ENCODE data around the gene THOP1. TPM values are rescaled to one million over a fixed set of nuclear protein-coding genes. Genes with fewer than 3 reads are reported as not detected.

Gene THOP1
- total and polyA plus RNA-seq, 4 donors: 23.8 to 71.9 (median 64.6) TPM

DNA sequence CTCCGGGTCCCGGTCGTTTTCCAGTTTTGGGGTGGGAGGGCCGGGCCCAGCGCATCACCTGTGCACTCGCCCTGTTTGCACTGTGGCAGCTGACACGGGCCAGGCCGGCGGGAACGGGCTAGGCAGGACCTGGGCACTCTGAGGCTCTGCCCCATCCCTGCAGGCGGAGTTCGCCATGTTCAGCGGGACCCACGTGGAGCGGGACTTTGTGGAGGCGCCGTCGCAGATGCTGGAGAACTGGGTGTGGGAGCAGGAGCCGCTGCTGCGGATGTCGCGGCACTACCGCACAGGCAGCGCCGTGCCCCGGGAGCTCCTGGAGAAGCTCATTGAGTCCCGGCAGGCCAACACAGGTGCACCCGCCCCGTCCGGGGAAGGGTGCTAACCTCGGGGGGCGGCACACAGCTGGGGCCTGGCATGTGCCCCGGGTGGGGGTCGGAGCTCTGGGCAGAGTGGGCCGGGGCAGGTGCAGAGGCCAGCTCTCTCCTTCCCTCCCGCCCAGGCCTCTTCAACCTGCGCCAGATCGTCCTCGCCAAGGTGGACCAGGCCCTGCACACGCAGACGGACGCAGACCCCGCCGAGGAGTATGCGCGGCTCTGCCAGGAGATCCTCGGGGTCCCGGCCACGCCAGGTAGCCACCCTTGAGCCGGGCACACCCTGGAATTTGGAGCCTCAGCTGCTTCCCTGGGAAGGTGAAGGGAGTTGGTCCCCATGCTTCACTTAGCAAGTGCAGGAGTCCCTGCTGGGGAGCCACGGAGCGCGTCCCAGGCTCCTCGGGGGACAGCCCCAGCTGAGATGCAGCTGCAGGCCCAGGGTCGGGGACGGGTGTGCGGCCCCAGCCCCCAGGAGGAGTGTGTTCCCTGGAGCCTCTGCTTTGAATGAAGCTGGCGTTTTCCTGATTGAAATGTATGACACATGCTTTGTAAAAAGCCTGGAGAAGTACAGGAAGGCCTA, 25.1 kb downstream of the THOP1 start:
- Histone ChIP-seq H3K9ac (ENCODE audit: insufficient read depth in 1 of 2, low read length in 2 of 2) (no peak overlapping the region), H3K4me3 (no peak overlapping the region), H3K36me3 (ENCODE audit: control insufficient read depth in 4 of 4, insufficient read depth in 4 of 4, low read length in 4 of 4) (peaks cover 4 to 62% (median 6%) of the 10 kb centered on the region in 4 donors), H3K27me3 (ENCODE audit: control insufficient read depth in 3 of 3, insufficient read depth in 3 of 3, low read length in 2 of 3) (no peaks in the 10 kb centered on the region), H3K9me3 (ENCODE audit: control insufficient read depth in 4 of 4, insufficient read depth in 3 of 4, low read length in 3 of 4) (peaks cover 0 to 3% (median 0%) of the 10 kb centered on the region in 4 donors), H3K27ac (ENCODE audit: low read depth in 1 of 2, low read length in 1 of 2) (no peak overlapping the region), H3K4me1 (ENCODE audit: control insufficient read depth in 5 of 5, insufficient read depth in 5 of 5, low read length in 5 of 5) (no peaks in the 10 kb centered on the region)
- TF ChIP-seq, protein P1, sequence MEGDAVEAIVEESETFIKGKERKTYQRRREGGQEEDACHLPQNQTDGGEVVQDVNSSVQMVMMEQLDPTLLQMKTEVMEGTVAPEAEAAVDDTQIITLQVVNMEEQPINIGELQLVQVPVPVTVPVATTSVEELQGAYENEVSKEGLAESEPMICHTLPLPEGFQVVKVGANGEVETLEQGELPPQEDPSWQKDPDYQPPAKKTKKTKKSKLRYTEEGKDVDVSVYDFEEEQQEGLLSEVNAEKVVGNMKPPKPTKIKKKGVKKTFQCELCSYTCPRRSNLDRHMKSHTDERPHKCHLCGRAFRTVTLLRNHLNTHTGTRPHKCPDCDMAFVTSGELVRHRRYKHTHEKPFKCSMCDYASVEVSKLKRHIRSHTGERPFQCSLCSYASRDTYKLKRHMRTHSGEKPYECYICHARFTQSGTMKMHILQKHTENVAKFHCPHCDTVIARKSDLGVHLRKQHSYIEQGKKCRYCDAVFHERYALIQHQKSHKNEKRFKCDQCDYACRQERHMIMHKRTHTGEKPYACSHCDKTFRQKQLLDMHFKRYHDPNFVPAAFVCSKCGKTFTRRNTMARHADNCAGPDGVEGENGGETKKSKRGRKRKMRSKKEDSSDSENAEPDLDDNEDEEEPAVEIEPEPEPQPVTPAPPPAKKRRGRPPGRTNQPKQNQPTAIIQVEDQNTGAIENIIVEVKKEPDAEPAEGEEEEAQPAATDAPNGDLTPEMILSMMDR (IDR thresholded peaks at IDR 0.05; ENCODE audit: control extremely low read depth, extremely low read depth): no peak
- ATAC-seq (ENCODE audit: insufficient read depth, low FRiP score) (no peak), DNase-seq (no peak)
- 96 to 97% methylated on average over 58 of the region's 58 CpGs for WGBS, 2 donors

DNA sequence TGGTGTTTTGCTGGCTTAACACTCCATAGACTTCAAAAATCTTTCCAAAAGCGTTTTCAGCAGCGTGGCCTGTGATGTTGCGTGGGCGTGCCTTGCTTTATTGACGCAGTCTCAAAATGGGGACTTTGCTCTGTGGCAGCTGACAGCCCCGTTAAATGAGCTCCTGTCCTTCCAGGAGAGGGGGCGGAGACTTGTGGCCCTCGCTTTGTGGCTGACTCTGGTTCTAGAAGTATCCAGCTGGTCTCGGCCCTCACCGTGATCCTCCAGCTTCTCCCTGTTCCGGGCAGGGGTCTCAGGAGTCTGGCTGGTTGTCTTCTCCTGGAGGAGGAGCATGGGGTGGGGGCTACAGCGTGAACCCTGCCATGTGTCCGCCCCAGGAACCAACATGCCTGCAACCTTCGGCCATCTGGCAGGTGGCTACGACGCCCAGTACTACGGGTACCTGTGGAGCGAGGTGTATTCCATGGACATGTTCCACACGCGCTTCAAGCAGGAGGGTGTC, 26.0 kb downstream of the THOP1 start:
- ATAC-seq (ENCODE audit: insufficient read depth, low FRiP score): no peak
- no peaks in the 10 kb centered on the region for H3K4me1 ChIP-seq (ENCODE audit: control insufficient read depth in 5 of 5, insufficient read depth in 5 of 5, low read length in 5 of 5)
- no peak overlapping the region for H3K4me3 ChIP-seq
- 97% methylated on average over 20 of the region's 20 CpGs for WGBS, 2 donors
- no peak overlapping the region for H3K9ac ChIP-seq (ENCODE audit: insufficient read depth in 1 of 2, low read length in 2 of 2)
- peaks cover 3 to 60% (median 5%) of the 10 kb centered on the region in 4 donors for H3K36me3 ChIP-seq (ENCODE audit: control insufficient read depth in 4 of 4, insufficient read depth in 4 of 4, low read length in 4 of 4)
- peaks cover 0 to 3% (median 0%) of the 10 kb centered on the region in 4 donors for H3K9me3 ChIP-seq (ENCODE audit: control insufficient read depth in 4 of 4, insufficient read depth in 3 of 4, low read length in 3 of 4)
- no peak overlapping the region for H3K27ac ChIP-seq (ENCODE audit: low read depth in 1 of 2, low read length in 1 of 2)
- TF ChIP-seq, protein P1 (IDR thresholded peaks at IDR 0.05; ENCODE audit: control extremely low read depth, extremely low read depth): no peak
- no peak for DNase-seq
- H3K27me3 ChIP-seq (ENCODE audit: control insufficient read depth in 3 of 3, insufficient read depth in 3 of 3, low read length in 2 of 3): no peaks in the 10 kb centered on the region

DNA sequence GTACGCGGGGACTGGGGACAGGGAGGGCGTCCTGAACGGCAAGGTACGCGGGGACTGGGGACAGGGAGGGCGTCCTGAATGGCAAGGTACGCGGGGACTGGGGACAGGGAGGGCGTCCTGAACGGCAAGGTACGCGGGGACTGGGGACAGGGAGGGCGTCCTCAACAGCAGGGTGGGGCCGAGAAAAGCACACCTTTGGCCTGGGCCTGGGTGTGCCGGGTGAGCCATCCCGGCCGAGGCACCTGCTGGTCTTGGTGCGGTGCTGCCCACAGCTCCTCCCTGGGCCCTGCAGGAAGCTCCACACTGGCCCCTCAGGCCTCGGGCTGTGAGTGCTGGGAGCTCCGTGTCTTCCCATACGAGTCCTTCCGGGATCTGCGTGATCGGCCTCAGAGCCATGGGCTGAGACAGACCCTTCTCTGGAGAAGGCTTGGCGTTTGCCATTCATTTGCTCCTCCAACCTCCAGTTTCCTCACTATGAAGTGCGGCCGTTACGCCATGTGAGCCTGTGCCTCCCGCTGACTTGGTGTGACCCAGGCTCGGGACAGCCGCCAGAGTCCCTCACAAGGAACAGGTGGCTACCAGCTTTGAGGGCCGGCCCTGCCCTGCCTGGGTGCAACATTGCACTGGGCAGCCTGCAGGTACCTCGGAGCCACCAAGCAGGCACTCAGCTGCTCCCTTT, 26.6 kb downstream of the THOP1 start:
- ATAC-seq (ENCODE audit: insufficient read depth, low FRiP score): no peak
- 95 to 96% methylated on average over 31 to 34 of the region's 34 CpGs for WGBS, 2 donors

More for the DNA sequence above, 26.6 kb downstream of the THOP1 start:
- H3K27me3 ChIP-seq (ENCODE audit: control insufficient read depth in 3 of 3, insufficient read depth in 3 of 3, low read length in 2 of 3): no peaks in the 10 kb centered on the region
- no peak overlapping the region for H3K9ac ChIP-seq (ENCODE audit: insufficient read depth in 1 of 2, low read length in 2 of 2)
- H3K4me1 ChIP-seq (ENCODE audit: control insufficient read depth in 5 of 5, insufficient read depth in 5 of 5, low read length in 5 of 5): no peaks in the 10 kb centered on the region
- TF ChIP-seq, protein P1 (IDR thresholded peaks at IDR 0.05; ENCODE audit: control extremely low read depth, extremely low read depth): no peak
- DNase-seq: no peak
- no peak overlapping the region for H3K4me3 ChIP-seq
- peaks cover 3 to 54% (median 5%) of the 10 kb centered on the region in 4 donors for H3K36me3 ChIP-seq (ENCODE audit: control insufficient read depth in 4 of 4, insufficient read depth in 4 of 4, low read length in 4 of 4)
- H3K27ac ChIP-seq (ENCODE audit: low read depth in 1 of 2, low read length in 1 of 2): no peak overlapping the region
- H3K9me3 ChIP-seq (ENCODE audit: control insufficient read depth in 4 of 4, insufficient read depth in 3 of 4, low read length in 3 of 4): peaks cover 0 to 3% (median 0%) of the 10 kb centered on the region in 4 donors

All from lung (tissue), 12 donors.